ENCODE measurements around the gene FOXR1.

DNA sequence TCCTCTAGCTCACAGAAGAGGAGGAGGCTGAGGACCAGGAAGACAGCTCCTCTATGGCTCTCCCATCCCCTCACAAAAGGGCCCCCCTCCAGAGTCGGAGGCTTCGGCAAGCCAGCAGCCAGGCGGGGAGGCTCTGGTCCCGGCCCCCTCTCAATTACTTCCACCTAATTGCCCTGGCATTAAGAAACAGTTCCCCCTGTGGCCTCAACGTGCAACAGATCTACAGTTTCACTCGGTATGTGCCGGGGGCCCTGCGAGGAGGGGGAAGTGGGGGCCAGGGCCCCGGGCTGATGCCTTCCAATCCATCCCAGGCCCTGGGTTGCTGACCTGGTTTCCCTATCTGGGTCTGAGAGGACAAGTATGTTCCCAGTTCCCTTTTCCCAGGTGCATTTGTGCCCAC, 7.9 kb downstream of the FOXR1 start:
- no peak for TF ChIP-seq CTCF (IDR thresholded peaks at IDR 0.05)
- no peak for TF ChIP-seq POLR2AphosphoS5 (IDR thresholded peaks at IDR 0.05)
- no peak for TF ChIP-seq POLR2A (IDR thresholded peaks at IDR 0.05)

All from breast epithelium (tissue), 3 donors.